HFFc6 (cell line): Measurements from ENCODE around the gene GPR21. TPM values are rescaled to one million over a fixed set of nuclear protein-coding genes. Genes with fewer than 3 reads are reported as not detected.
A peak's percentile ranks its signal among the peaks of the same experiment; 100 is the strongest.

ENCODE experiments used
- DNase-seq: peaks from one replicate; pipeline ENCODE4 v3.0.0-alpha.2; 2018
- H3K27ac Mint-ChIP-seq: 2 replicates; pipeline ENCODE4 v1.8.0; 2020; ENCODE audit warnings: mild to moderate bottlenecking, mixed read lengths
- H3K27me3 Mint-ChIP-seq: 2 replicates; pipeline ENCODE4 v1.8.0; 2021; ENCODE audit warnings: mild to moderate bottlenecking, moderate library complexity, mixed read lengths; ENCODE audit not compliant: insufficient read depth
- H3K36me3 Mint-ChIP-seq: 2 replicates; pipeline ENCODE4 v1.8.0; 2021; ENCODE audit warnings: low read depth, mixed read lengths
- H3K4me1 Mint-ChIP-seq: 2 replicates; pipeline ENCODE4 v1.8.0; 2020; ENCODE audit warnings: low read depth, mixed read lengths
- H3K4me3 Mint-ChIP-seq: 2 replicates; pipeline ENCODE4 v1.8.0; 2020; ENCODE audit warnings: mild to moderate bottlenecking, moderate library complexity, mixed read lengths
- H3K9me3 Mint-ChIP-seq: 2 replicates; pipeline ENCODE4 v1.8.0; 2020; ENCODE audit warnings: mild to moderate bottlenecking, mixed read lengths
- total RNA-seq, 6 experiments: library from RNA; stranded (reverse); fragmentation: NEBNext Ultra II Directional; extraction: Animal tissue kit (Norgen Biotek cat#: 25700); gene quantifications; 2 replicates in 1 of 6; 3 replicates in 5 of 6; pipeline ENCODE4 v1.2.3, GENCODE V29; 2021
- TF ChIP-seq, protein P1 (sequence below): fragments of 200-600 bp; sonication (generic); IDR thresholded peaks from 2 replicates; pipeline ENCODE4 v1.5.0; 2021; ENCODE audit warnings: antibody characterized with exemption, mild to moderate bottlenecking

The GPR21 gene
- total RNA-seq, 6 experiments from 2014 or later: 0.26 TPM; not detected in 5

- H3K4me1 Mint-ChIP-seq: peaks cover 64% of the 10 kb centered on the region
Observed at GRCh38 chr9:123063896-123064295, 30.4 kb downstream of the GPR21 start.

DNA sequence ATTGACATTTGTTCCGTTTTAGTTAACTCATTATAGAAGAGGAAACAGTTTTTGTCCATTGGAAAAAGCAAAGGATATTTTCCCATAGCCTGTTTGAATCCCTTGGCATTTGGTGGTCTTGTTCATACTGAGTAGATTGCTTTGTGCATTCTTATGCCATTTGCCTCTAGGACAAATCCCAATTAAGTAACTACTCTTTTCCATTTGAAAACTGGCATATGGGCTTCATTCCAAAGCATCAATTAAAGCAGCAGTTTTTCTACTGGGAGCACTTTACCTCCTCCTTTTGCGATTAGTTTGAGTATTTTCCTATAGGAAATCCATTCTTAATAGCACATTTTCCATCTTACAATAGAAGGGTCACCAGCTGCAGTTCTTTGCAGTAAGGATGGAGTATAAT lies 31.2 kb downstream of the GPR21 start:
- peaks cover 40% of the 10 kb centered on the region for H3K36me3 Mint-ChIP-seq
- DNase-seq: no peak
- no peak overlapping the region for H3K27ac Mint-ChIP-seq
- no peaks in the 10 kb centered on the region; the same call in 1 of the 2 replicates for H3K27me3 Mint-ChIP-seq
- H3K9me3 Mint-ChIP-seq: no peaks in the 10 kb centered on the region
- peaks cover 66% of the 10 kb centered on the region for H3K4me1 Mint-ChIP-seq
- H3K4me3 Mint-ChIP-seq: no peak overlapping the region
- TF ChIP-seq, protein P1, sequence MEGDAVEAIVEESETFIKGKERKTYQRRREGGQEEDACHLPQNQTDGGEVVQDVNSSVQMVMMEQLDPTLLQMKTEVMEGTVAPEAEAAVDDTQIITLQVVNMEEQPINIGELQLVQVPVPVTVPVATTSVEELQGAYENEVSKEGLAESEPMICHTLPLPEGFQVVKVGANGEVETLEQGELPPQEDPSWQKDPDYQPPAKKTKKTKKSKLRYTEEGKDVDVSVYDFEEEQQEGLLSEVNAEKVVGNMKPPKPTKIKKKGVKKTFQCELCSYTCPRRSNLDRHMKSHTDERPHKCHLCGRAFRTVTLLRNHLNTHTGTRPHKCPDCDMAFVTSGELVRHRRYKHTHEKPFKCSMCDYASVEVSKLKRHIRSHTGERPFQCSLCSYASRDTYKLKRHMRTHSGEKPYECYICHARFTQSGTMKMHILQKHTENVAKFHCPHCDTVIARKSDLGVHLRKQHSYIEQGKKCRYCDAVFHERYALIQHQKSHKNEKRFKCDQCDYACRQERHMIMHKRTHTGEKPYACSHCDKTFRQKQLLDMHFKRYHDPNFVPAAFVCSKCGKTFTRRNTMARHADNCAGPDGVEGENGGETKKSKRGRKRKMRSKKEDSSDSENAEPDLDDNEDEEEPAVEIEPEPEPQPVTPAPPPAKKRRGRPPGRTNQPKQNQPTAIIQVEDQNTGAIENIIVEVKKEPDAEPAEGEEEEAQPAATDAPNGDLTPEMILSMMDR: no peak

More at GRCh38 chr9:123063896-123064295, 30.4 kb downstream of the GPR21 start:
- Mint-ChIP-seq H3K27ac (no peak overlapping the region), H3K36me3 (peaks cover 39% of the 10 kb centered on the region), H3K27me3 (no peaks in the 10 kb centered on the region), H3K4me3 (no peak overlapping the region; the same call in 1 of the 2 replicates), H3K9me3 (no peaks in the 10 kb centered on the region)
- TF ChIP-seq, protein P1: no peak
- no peak for DNase-seq

DNA sequence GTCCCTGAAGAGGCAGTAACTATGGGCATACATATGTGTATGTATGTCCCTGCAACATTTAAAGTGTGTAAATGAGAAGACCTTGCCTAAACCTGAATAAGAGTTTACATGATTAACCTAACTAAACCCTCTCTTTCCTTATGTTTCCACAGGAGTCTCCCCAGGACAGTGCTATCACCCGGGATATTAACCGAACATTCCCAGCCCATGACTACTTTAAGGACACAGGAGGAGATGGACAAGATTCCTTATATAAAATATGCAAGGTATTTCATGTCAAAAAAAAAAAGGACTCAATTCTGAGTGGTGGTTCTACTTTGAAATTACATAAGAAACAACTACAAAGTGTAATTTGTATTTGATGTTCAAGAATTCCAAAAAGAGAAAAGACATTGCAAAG lies 31.7 kb downstream of the GPR21 start:
- H3K27me3 Mint-ChIP-seq: no peaks in the 10 kb centered on the region; the same call in 1 of the 2 replicates
- TF ChIP-seq, protein P1: no peak
- H3K4me1 Mint-ChIP-seq: peaks cover 66% of the 10 kb centered on the region
- no peak overlapping the region for H3K4me3 Mint-ChIP-seq
- H3K36me3 Mint-ChIP-seq: peaks cover 45% of the 10 kb centered on the region
- DNase-seq: no peak
- no peak overlapping the region for H3K27ac Mint-ChIP-seq
- no peaks in the 10 kb centered on the region for H3K9me3 Mint-ChIP-seq

- H3K9me3 Mint-ChIP-seq: no peaks in the 10 kb centered on the region
- DNase-seq: no peak
- no peaks in the 10 kb centered on the region; the same call in 1 of the 2 replicates for H3K27me3 Mint-ChIP-seq
- TF ChIP-seq, protein P1: no peak
- peaks cover 63% of the 10 kb centered on the region for H3K4me1 Mint-ChIP-seq
- H3K36me3 Mint-ChIP-seq: peaks cover 58% of the 10 kb centered on the region
- H3K4me3 Mint-ChIP-seq: no peak overlapping the region
- H3K27ac Mint-ChIP-seq: no peak overlapping the region
Observed at GRCh38 chr9:123067136-123067535, 33.7 kb downstream of the GPR21 start.

- peak overlapping the region; percentile 68 for H3K27ac Mint-ChIP-seq
- peak; percentile 90 for DNase-seq
- H3K9me3 Mint-ChIP-seq: no peaks in the 10 kb centered on the region
- peaks cover 54% of the 10 kb centered on the region for H3K4me1 Mint-ChIP-seq
- H3K27me3 Mint-ChIP-seq: no peaks in the 10 kb centered on the region; the same call in 1 of the 2 replicates
- H3K4me3 Mint-ChIP-seq: no peak overlapping the region
- peaks cover 55% of the 10 kb centered on the region for H3K36me3 Mint-ChIP-seq
- TF ChIP-seq, protein P1: no peak
Observed at GRCh38 chr9:123069010-123069481, 35.6 kb downstream of the GPR21 start.
